Pancreas (tissue), 10 donors: ENCODE results near the gene CHRNE. TPM values are rescaled to one million over a fixed set of nuclear protein-coding genes. Genes with fewer than 3 reads are reported as not detected.
A peak's percentile ranks its signal among the peaks of the same experiment; 100 is the strongest.

Source experiments
- ATAC-seq, 4 donors: fragments of 200-7000 bp; cut with Tn5 transposase; one replicate each; pipeline versions ENCODE4 v1.8.0 to v1.9.1; 2020; ENCODE audit warnings: mild to moderate bottlenecking in 4 of 4, moderate library complexity in 4 of 4
- DNase-seq, 6 donors: peaks; one replicate each; pipeline ENCODE4 v3.0.0-alpha.2; 2020
- FAIRE-seq: peaks from 2 replicates; lab custom pipeline; 2012; peaks lifted over from hg19 to GRCh38; lab: Jason Lieb, UNC
- H3K27ac ChIP-seq, 4 donors: fragments of 200-600 bp; sonication (generic); 1 replicate in 3 of 4; 2 replicates in 1 of 4; pipeline versions ENCODE4 v1.5.0 to v1.8.0; 2020
- H3K27me3 ChIP-seq, 4 donors: fragments of 200-600 bp; one replicate each; pipeline ENCODE4 v1.8.0; 2021
- H3K36me3 ChIP-seq, 3 donors: fragments of 200-600 bp; sonication (generic) in 1 of 3; one replicate each; pipeline versions ENCODE4 v1.5.0 to v1.8.0; 2020 to 2021
- H3K4me1 ChIP-seq, 3 donors: fragments of 200-600 bp; one replicate each; pipeline ENCODE4 v1.8.0; 2021
- H3K4me3 ChIP-seq, 4 donors: fragments of 200-600 bp; sonication (generic) in 2 of 4; one replicate each; pipeline versions ENCODE4 v1.5.0 to v1.8.0; 2020 to 2021
- H3K9me3 ChIP-seq, 4 donors: fragments of 200-600 bp; one replicate each; pipeline ENCODE4 v1.8.0; 2021
- CTCF ChIP-seq, 4 donors: fragments of 200-600 bp; sonication (generic) in 3 of 4; IDR thresholded peaks; one replicate each; pipeline versions ENCODE4 v1.5.0 to v1.8.0; 2021; ENCODE audit warnings: antibody characterized with exemption in 4 of 4
- WGBS, 2 donors: extraction: QIAGEN DNeasy Blood & Tissue Kit; methylation state at CpG; one replicate each; pipeline ENCODE4 v1.1.7; 2013; 5-methylcytosine and 5-hydroxymethylcytosine counted together
- intact Hi-C, 3 donors: fragments of 100-400 bp; cut with DNase I; formaldehyde crosslinking; loops; one replicate each; pipeline versions ENCODE4 v1.11.1 to v1.14.2; 2022
- polyA plus RNA-seq, 2 donors: library from polyadenylated mRNA; stranded (reverse); fragments of 200-250 nt; gene quantifications; one replicate each; pipeline ENCODE4 v1.2.3, GENCODE V29; 2013
- total RNA-seq, 6 donors: library from RNA; stranded (reverse); fragmentation: NEBNext Ultra II Directional in 4 of 6; extraction: Animal tissue kit (Norgen Biotek cat#: 25700) in 4 of 6; gene quantifications; one replicate each; pipeline versions ENCODE4 v1.2.1 to v1.2.4, GENCODE V29; 2021 to 2023
- donor health status: healthy with polysubstance abuse.
- donor health status: DM: no; HTN: no; CAD: no; lungs with moderate emphysema.
- donor health status: DM: no; HTN: no; CAD: no.
- donor health status: control.
- donor health status: control.
- donor health status: Bipolar disorder and iron deficiency.
- donor health status: DM: yes; HTN: yes; CAD: no.
- donor health status: DM: no; HTN: no; CAD: no.
- donor health status: DM: no; HTN: no; CAD: no.
- donor health status: DM: yes; HTN: yes; CAD: no.

The CHRNE gene
- total and polyA plus RNA-seq, 8 donors: 0.76 to 2.0 (median 1.3) TPM

- Histone ChIP-seq H3K4me3 (peak overlapping the region; percentile 42 to 73 (median 66)), H3K27me3 (no peaks in the 10 kb centered on the region), H3K27ac (peak overlapping the region in 3 of 4 donors; percentile 0 to 28 (median 7)), H3K4me1 (peaks cover 0 to 9% (median 4%) of the 10 kb centered on the region in 3 donors), H3K9me3 (no peaks in the 10 kb centered on the region), H3K36me3 (peaks cover 0 to 11% (median 5%) of the 10 kb centered on the region in 3 donors)
- peak in 3 of 4 donors; percentile 0 to 12 (median 5) for ATAC-seq
- DNase-seq: peak in 1 of 6 donors; percentile 63
- FAIRE-seq: no peak
- intact Hi-C loops: loop anchor here (10.0 kb wide), 3 partner anchors 104 to 184 kb away; partner anchors contain the start of genes ARRB2 (in 1 of the 3), CXCL16 (in 1 of the 3), MED11 (in 1 of the 3) and PSMB6 (in 1 of the 3)
- TF ChIP-seq CTCF (IDR thresholded peaks at IDR 0.05): no peak
- 8 to 9% methylated on average over 21 to 34 of the region's 34 CpGs for WGBS, 2 donors
Observed at GRCh38 chr17:4898927-4899326, 4.0 kb downstream of the CHRNE start.

- Histone ChIP-seq H3K27ac (no peak overlapping the region), H3K4me3 (peak overlapping the region in 3 of 4 donors; percentile 63 to 73 (median 70)), H3K9me3 (no peaks in the 10 kb centered on the region), H3K36me3 (peaks cover 0 to 17% (median 8%) of the 10 kb centered on the region in 3 donors), H3K27me3 (no peaks in the 10 kb centered on the region), H3K4me1 (peaks cover 0 to 8% (median 4%) of the 10 kb centered on the region in 3 donors)
- DNase-seq (peak in 4 of 6 donors; percentile 40 to 81 (median 60)), FAIRE-seq (no peak), ATAC-seq (peak in 2 of 4 donors; percentile 19 to 29)
- TF ChIP-seq CTCF (IDR thresholded peaks at IDR 0.05): no peak
- intact Hi-C loops: loop anchor here (10.0 kb wide), 3 partner anchors 104 to 184 kb away; partner anchors contain the start of genes ARRB2 (in 1 of the 3), CXCL16 (in 1 of the 3), MED11 (in 1 of the 3) and PSMB6 (in 1 of the 3)
- 44 to 45% methylated on average over 8 of the region's 8 CpGs for WGBS, 2 donors
Observed at GRCh38 chr17:4898351-4898750, 4.5 kb downstream of the CHRNE start.

GRCh38 chr17:4897785-4898184 lies 5.1 kb downstream of the CHRNE start:
- Histone ChIP-seq H3K27me3 (no peaks in the 10 kb centered on the region), H3K9me3 (no peaks in the 10 kb centered on the region), H3K4me3 (no peak overlapping the region), H3K27ac (no peak overlapping the region), H3K4me1 (peaks cover 0 to 4% (median 3%) of the 10 kb centered on the region in 3 donors), H3K36me3 (peaks cover 0 to 17% (median 8%) of the 10 kb centered on the region in 3 donors)
- FAIRE-seq: no peak
- 84 to 91% methylated on average over 5 of the region's 5 CpGs for WGBS, 2 donors
- ATAC-seq: no peak
- intact Hi-C loops: loop anchor here (10.0 kb wide), 3 partner anchors 103 to 183 kb away; partner anchors contain the start of genes ARRB2 (in 1 of the 3), CXCL16 (in 1 of the 3), MED11 (in 1 of the 3) and PSMB6 (in 1 of the 3)
- no peak for DNase-seq
- no peak for TF ChIP-seq CTCF (IDR thresholded peaks at IDR 0.05)

GRCh38 chr17:4897198-4897687 lies 5.7 kb downstream of the CHRNE start:
- H3K27ac ChIP-seq: no peak overlapping the region
- WGBS, 2 donors: 78 to 85% methylated on average over 8 to 10 of the region's 10 CpGs
- intact Hi-C loops: loop anchor here (10.0 kb wide), 3 partner anchors 102 to 182 kb away; partner anchors contain the start of genes ARRB2 (in 1 of the 3), CXCL16 (in 1 of the 3), MED11 (in 1 of the 3) and PSMB6 (in 1 of the 3)
- H3K36me3 ChIP-seq: peaks cover 0 to 17% (median 8%) of the 10 kb centered on the region in 3 donors
- no peak for TF ChIP-seq CTCF (IDR thresholded peaks at IDR 0.05)
- H3K4me3 ChIP-seq: no peak overlapping the region
- peak in 2 of 6 donors; percentile 15 to 25 for DNase-seq
- H3K4me1 ChIP-seq: peaks cover 0 to 4% (median 3%) of the 10 kb centered on the region in 3 donors
- no peaks in the 10 kb centered on the region for H3K9me3 ChIP-seq
- no peak for ATAC-seq
- H3K27me3 ChIP-seq: no peaks in the 10 kb centered on the region
- FAIRE-seq: no peak
